Neural cell (in vitro differentiated cells): ENCODE results near the gene IPP.

Experiments
- EP300 ChIP-seq: fragments of 450-650 bp; conservative IDR thresholded peaks from 2 replicates; pipeline ENCODE4 v1.6.1; 2014; ENCODE audit warnings: antibody characterized with exemption, mild to moderate bottlenecking, moderate library complexity; ENCODE audit not compliant: poor library complexity, severe bottlenecking
- EZH2 ChIP-seq: fragments of 200-600, 300-800 bp; shearing (Covaris generic), sonication (generic); IDR thresholded peaks from 2 replicates; pipeline ENCODE4 v1.6.1; 2014; ENCODE audit warnings: antibody characterized with exemption, low read length, borderline replicate concordance, mild to moderate bottlenecking; ENCODE audit not compliant: insufficient read depth, poor library complexity, severe bottlenecking
- POLR2AphosphoS5 ChIP-seq: IDR thresholded peaks from 2 replicates; pipeline ENCODE4 v1.6.1; 2012
- SMC3 ChIP-seq: fragments of 450-650 bp; conservative IDR thresholded peaks from 2 replicates; pipeline ENCODE4 v1.6.1; 2014; ENCODE audit warnings: antibody characterized with exemption, mild to moderate bottlenecking, moderate library complexity; ENCODE audit not compliant: poor library complexity
- TAF1 ChIP-seq: IDR thresholded peaks from 2 replicates; pipeline ENCODE4 v1.6.1; 2012; ENCODE audit warnings: low read depth
- TF ChIP-seq, protein P1 (sequence below): fragments of 450-650 bp; IDR thresholded peaks from 2 replicates; pipeline ENCODE4 v1.5.1; 2014; ENCODE audit warnings: antibody characterized with exemption, mild to moderate bottlenecking, moderate library complexity; ENCODE audit not compliant: poor library complexity, severe bottlenecking
- TF ChIP-seq, protein P2 (sequence below): IDR thresholded peaks from 2 replicates; pipeline ENCODE4 v1.6.1; 2012; ENCODE audit warnings: borderline replicate concordance

DNA sequence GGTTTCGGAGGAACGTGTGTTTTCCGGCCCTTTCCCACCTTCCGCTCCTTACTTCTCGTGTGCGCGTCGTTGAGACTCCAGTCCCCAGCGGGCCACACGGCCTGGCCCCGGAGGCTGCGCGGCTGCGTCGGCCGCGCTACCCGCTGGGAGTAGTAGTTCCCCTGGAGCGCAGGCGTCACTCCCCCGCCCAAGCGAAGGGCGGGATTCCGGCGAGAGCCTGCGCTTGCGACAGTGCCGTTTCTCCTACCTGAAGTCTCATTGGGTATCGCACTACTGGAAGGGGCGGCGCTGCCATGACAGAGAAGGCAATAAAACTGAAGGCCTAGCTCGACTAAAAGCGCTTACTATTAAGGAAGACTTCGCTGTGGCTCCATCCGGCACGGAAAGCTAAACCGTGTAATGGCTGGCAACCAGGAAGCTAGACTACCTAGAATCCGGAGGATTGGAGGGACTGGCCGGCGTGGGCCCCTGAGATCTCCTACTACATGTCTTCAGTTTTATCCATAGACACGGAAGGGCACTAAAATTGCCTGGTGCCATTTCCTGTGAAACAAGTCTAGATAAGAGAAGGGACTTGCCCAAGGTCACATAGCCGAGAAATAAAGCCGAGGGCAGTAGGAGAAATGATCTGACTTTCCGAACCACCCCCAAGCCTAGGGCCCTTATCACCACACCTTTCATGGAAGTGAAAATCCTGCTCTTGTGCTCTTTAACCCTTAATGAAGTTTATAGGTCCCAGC is 63.3 kb downstream of the IPP start:
- TF ChIP-seq, protein P1, sequence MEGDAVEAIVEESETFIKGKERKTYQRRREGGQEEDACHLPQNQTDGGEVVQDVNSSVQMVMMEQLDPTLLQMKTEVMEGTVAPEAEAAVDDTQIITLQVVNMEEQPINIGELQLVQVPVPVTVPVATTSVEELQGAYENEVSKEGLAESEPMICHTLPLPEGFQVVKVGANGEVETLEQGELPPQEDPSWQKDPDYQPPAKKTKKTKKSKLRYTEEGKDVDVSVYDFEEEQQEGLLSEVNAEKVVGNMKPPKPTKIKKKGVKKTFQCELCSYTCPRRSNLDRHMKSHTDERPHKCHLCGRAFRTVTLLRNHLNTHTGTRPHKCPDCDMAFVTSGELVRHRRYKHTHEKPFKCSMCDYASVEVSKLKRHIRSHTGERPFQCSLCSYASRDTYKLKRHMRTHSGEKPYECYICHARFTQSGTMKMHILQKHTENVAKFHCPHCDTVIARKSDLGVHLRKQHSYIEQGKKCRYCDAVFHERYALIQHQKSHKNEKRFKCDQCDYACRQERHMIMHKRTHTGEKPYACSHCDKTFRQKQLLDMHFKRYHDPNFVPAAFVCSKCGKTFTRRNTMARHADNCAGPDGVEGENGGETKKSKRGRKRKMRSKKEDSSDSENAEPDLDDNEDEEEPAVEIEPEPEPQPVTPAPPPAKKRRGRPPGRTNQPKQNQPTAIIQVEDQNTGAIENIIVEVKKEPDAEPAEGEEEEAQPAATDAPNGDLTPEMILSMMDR = no peak
- TF ChIP-seq, protein P2, sequence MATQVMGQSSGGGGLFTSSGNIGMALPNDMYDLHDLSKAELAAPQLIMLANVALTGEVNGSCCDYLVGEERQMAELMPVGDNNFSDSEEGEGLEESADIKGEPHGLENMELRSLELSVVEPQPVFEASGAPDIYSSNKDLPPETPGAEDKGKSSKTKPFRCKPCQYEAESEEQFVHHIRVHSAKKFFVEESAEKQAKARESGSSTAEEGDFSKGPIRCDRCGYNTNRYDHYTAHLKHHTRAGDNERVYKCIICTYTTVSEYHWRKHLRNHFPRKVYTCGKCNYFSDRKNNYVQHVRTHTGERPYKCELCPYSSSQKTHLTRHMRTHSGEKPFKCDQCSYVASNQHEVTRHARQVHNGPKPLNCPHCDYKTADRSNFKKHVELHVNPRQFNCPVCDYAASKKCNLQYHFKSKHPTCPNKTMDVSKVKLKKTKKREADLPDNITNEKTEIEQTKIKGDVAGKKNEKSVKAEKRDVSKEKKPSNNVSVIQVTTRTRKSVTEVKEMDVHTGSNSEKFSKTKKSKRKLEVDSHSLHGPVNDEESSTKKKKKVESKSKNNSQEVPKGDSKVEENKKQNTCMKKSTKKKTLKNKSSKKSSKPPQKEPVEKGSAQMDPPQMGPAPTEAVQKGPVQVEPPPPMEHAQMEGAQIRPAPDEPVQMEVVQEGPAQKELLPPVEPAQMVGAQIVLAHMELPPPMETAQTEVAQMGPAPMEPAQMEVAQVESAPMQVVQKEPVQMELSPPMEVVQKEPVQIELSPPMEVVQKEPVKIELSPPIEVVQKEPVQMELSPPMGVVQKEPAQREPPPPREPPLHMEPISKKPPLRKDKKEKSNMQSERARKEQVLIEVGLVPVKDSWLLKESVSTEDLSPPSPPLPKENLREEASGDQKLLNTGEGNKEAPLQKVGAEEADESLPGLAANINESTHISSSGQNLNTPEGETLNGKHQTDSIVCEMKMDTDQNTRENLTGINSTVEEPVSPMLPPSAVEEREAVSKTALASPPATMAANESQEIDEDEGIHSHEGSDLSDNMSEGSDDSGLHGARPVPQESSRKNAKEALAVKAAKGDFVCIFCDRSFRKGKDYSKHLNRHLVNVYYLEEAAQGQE = peak; percentile 83
- TF ChIP-seq POLR2AphosphoS5 (peak; percentile 85), EP300 (no peak), SMC3 (no peak), TAF1 (peak; percentile 66), EZH2 (no peak)
